B cell (primary cell): ENCODE data around the gene KANK2. TPM values are rescaled to one million over a fixed set of nuclear protein-coding genes. Genes with fewer than 3 reads are reported as not detected.

Experiments
- ATAC-seq: fragments of 200-7000 bp; cut with Tn5 transposase; one replicate; pipeline ENCODE4 v1.10.0; 2021; ENCODE audit warnings: low read depth, mild to moderate bottlenecking, moderate number of reproducible peaks, moderate library complexity
- CTCF ChIA-PET: fragments of 350-600 bp; sonication (Branson Sonifier 250); formaldehyde crosslinking; loops from one replicate; lab custom pipeline; 2021; ENCODE audit warnings: antibody characterized with exemption, inconsistent platforms; lab: Charles Lee
- POLR2A ChIA-PET: fragments of 350-600 bp; sonication (Branson Sonifier 250); formaldehyde crosslinking; loops from one replicate; lab custom pipeline; 2021; ENCODE audit warnings: antibody characterized with exemption; lab: Charles Lee
- DNase-seq: peaks from one replicate; pipeline ENCODE4 v3.0.0; 2013
- H2AFZ ChIP-seq: 2 replicates; pipeline ENCODE4 v1.6.1; 2012; ENCODE audit warnings: mild to moderate bottlenecking, low read depth, low read length; ENCODE audit not compliant: insufficient read depth, poor library complexity, severe bottlenecking
- H3K27ac ChIP-seq, 2 donors: 1 replicate in 1 of 2; 2 replicates in 1 of 2; pipeline ENCODE4 v1.5.1; 2012 to 2013; ENCODE audit warnings: low read length in 2 of 2, mild to moderate bottlenecking in 2 of 2, moderate library complexity in 1 of 2
- H3K27me3 ChIP-seq, 4 experiments: fragments of 200-600 bp in 1 of 4; sonication (generic) in 1 of 4; replicated peaks in 1 of 4; 1 replicate in 2 of 4; 2 replicates in 2 of 4; pipeline versions ENCODE4 v1.6.1 to v1.7.0; 2013 to 2016; ENCODE audit warnings: low read length in 3 of 4, mild to moderate bottlenecking in 2 of 4, mixed read lengths in 1 of 4, moderate library complexity in 1 of 4; ENCODE audit not compliant: insufficient read depth in 4 of 4, control insufficient read depth in 3 of 4; ENCODE audit errors: control extremely low read depth in 1 of 4
- H3K36me3 ChIP-seq, 2 experiments: replicated peaks in 1 of 2; 1 replicate in 1 of 2; 2 replicates in 1 of 2; pipeline versions ENCODE4 v1.6.1 to v1.7.1; 2013; ENCODE audit warnings: low read length in 1 of 2; ENCODE audit not compliant: insufficient read depth in 2 of 2, control insufficient read depth in 1 of 2; ENCODE audit errors: control extremely low read depth in 1 of 2, extremely low read depth in 1 of 2
- H3K4me1 ChIP-seq, 2 donors: fragments of 200-600 bp in 1 of 2; sonication (generic) in 1 of 2; 1 replicate in 1 of 2; 2 replicates in 1 of 2; pipeline versions ENCODE4 v1.5.1 to v1.6.1; 2013 to 2017; ENCODE audit warnings: low read length in 2 of 2; ENCODE audit not compliant: control insufficient read depth in 2 of 2, insufficient read depth in 2 of 2
- H3K4me2 ChIP-seq: replicated peaks from 2 replicates; pipeline ENCODE3; 2012; ENCODE audit warnings: mild to moderate bottlenecking, low read depth, low read length; ENCODE audit not compliant: poor library complexity, severe bottlenecking
- H3K4me3 ChIP-seq, 5 experiments: fragments of 200-600 bp in 1 of 5; sonication (generic) in 1 of 5; 1 replicate in 3 of 5; 2 replicates in 2 of 5; pipeline versions ENCODE4 v1.5.1 to v1.7.0; 2011 to 2016; ENCODE audit warnings: low read length in 4 of 5, mild to moderate bottlenecking in 4 of 5, low read depth in 2 of 5, control low read depth in 1 of 5, moderate library complexity in 1 of 5; ENCODE audit not compliant: insufficient read depth in 1 of 5; ENCODE audit errors: control extremely low read depth in 1 of 5, extremely low read depth in 1 of 5
- H3K79me2 ChIP-seq: fragments of 200-600 bp; sonication (generic); one replicate; pipeline ENCODE4 v1.6.0; 2016; ENCODE audit warnings: low read length; ENCODE audit not compliant: control insufficient read depth, insufficient read depth
- H3K9ac ChIP-seq: fragments of 200-600 bp; sonication (generic); 2 replicates; pipeline ENCODE4 v1.6.1; 2017; ENCODE audit warnings: mild to moderate bottlenecking, low read length, moderate library complexity
- H3K9me3 ChIP-seq, 3 donors: one replicate each; pipeline versions ENCODE4 v1.6.1 to v1.7.1; 2013; ENCODE audit warnings: low read length in 2 of 3; ENCODE audit not compliant: control insufficient read depth in 2 of 3, insufficient read depth in 1 of 3; ENCODE audit errors: control extremely low read depth in 1 of 3
- H4K20me1 ChIP-seq: 2 replicates; pipeline ENCODE4 v1.6.0; 2012; ENCODE audit warnings: mild to moderate bottlenecking, low read length; ENCODE audit not compliant: insufficient read depth, control insufficient read depth, poor library complexity, severe bottlenecking
- H3K27ac Mint-ChIP-seq: one replicate; pipeline ENCODE4 v1.8.0; 2021; ENCODE audit warnings: mixed read lengths
- H3K27me3 Mint-ChIP-seq: one replicate; pipeline ENCODE4 v1.8.0; 2021; ENCODE audit warnings: mixed read lengths
- H3K4me1 Mint-ChIP-seq: one replicate; pipeline ENCODE4 v1.8.0; 2021; ENCODE audit warnings: mixed read lengths
- H3K4me3 Mint-ChIP-seq: one replicate; pipeline ENCODE4 v1.8.0; 2021; ENCODE audit warnings: mixed read lengths
- H3K9me3 Mint-ChIP-seq: one replicate; pipeline ENCODE4 v1.8.0; 2022; ENCODE audit warnings: mixed read lengths; ENCODE audit not compliant: insufficient read depth
- CTCF ChIP-seq: fragments of 200-600 bp; IDR thresholded peaks from one replicate; pipeline ENCODE4 v1.8.0; 2022; ENCODE audit warnings: antibody characterized with exemption, mild to moderate bottlenecking
- EZH2 ChIP-seq: IDR thresholded peaks from 2 replicates; pipeline ENCODE4 v1.6.1; 2012; ENCODE audit warnings: borderline replicate concordance, low read depth, mild to moderate bottlenecking, moderate library complexity, low read length; ENCODE audit not compliant: insufficient read depth, poor library complexity, severe bottlenecking
- WGBS: methylation state at CpG from one replicate; pipeline ENCODE4 v1.1.5; 2013; ENCODE audit warnings: missing lambda C conversion rate; ENCODE audit not compliant: insufficient coverage; 5-methylcytosine and 5-hydroxymethylcytosine counted together
- intact Hi-C: fragments of 100-400 bp; cut with micrococcal nuclease; formaldehyde crosslinking; loops from one replicate; pipeline ENCODE4 v1.10.0; 2022
- polyA plus RNA-seq: library from polyadenylated mRNA; depleted of rRNA; stranded (reverse); fragments of >200 nt; gene quantifications from 2 replicates; pipeline ENCODE4 v1.2.3, GENCODE V29; 2012
- total RNA-seq, 2 donors: library from RNA; stranded (reverse); fragments of 120-200 nt in 1 of 2; gene quantifications; 1 replicate in 1 of 2; 2 replicates in 1 of 2; pipeline versions ENCODE4 v1.2.3 to v1.2.4, GENCODE V29; 2013 to 2022

KANK2 gene
- total and polyA plus RNA-seq, 2 donors (not counting 1 experiment from before 2014, with no cell fraction given), result 0.54 to 18.9 TPM

GRCh38 chr19:11199517-11199916 lies 2.2 kb upstream of the KANK2 start:
- TF ChIP-seq CTCF, result no peak
- no peak for TF ChIP-seq EZH2
- no peak for DNase-seq
- WGBS, result 83% methylated on average over 4 of the region's 5 CpGs
- Histone ChIP-seq H2AFZ (no peak overlapping the region), H3K4me1 (peaks cover 16 to 23% of the 10 kb centered on the region in 2 donors), H3K79me2 (no peaks in the 10 kb centered on the region), H4K20me1 (no peaks in the 10 kb centered on the region), H3K9me3 (no peaks in the 10 kb centered on the region), H3K4me2 (no peak overlapping the region), H3K9ac (no peak overlapping the region), H3K27ac (no peak overlapping the region), H3K36me3 (no peaks in the 10 kb centered on the region), H3K4me3 (no peak overlapping the region), H3K27me3 (peaks cover 0 to 29% (median 8%) of the 10 kb centered on the region in 4 experiments)
- Mint-ChIP-seq H3K9me3 (no peaks in the 10 kb centered on the region), H3K4me3 (no peak overlapping the region), H3K27me3 (peaks cover 14% of the 10 kb centered on the region), H3K27ac (no peak overlapping the region), H3K4me1 (peaks cover 10% of the 10 kb centered on the region)
- ATAC-seq, result no peak
- intact Hi-C loops, result loop anchor here (5.0 kb wide), 1 partner anchor 42 kb away; the partner anchor contains the start of gene SPC24
- CTCF ChIA-PET, result interaction anchor here (1.2 to 1.9 kb wide), 3 partner anchors 62 to 164 kb away, joined by 5 read pairs; no protein-coding TSS in a partner anchor
- POLR2A ChIA-PET, result no interaction called here

GRCh38 chr19:11198769-11199424 lies 1.6 kb upstream of the KANK2 start:
- Mint-ChIP-seq H3K4me1 (peaks cover 11% of the 10 kb centered on the region), H3K27me3 (peaks cover 11% of the 10 kb centered on the region), H3K9me3 (no peaks in the 10 kb centered on the region), H3K4me3 (no peak overlapping the region), H3K27ac (no peak overlapping the region)
- no peak overlapping the region for H3K27ac ChIP-seq
- H4K20me1 ChIP-seq, result no peaks in the 10 kb centered on the region
- no peak overlapping the region for H3K4me2 ChIP-seq
- ATAC-seq (no peak), DNase-seq (no peak)
- H3K36me3 ChIP-seq, result no peaks in the 10 kb centered on the region
- H3K9me3 ChIP-seq, result peaks cover 0 to 3% (median 0%) of the 10 kb centered on the region in 3 donors
- TF ChIP-seq EZH2, result no peak
- TF ChIP-seq CTCF, result no peak
- no peak overlapping the region for H3K4me3 ChIP-seq
- H3K4me1 ChIP-seq, result peaks cover 16 to 23% of the 10 kb centered on the region in 2 donors
- ChIA-PET CTCF (interaction anchor here (0.6 to 1.9 kb wide), 4 partner anchors 61 to 1674 kb away, joined by 3 to 5 read pairs (median 4); no protein-coding TSS in a partner anchor), POLR2A (no interaction called here)
- intact Hi-C loops, result loop anchor here (5.0 kb wide), 1 partner anchor 42 kb away; the partner anchor contains the start of gene SPC24
- H3K9ac ChIP-seq, result no peak overlapping the region
- H3K79me2 ChIP-seq, result no peaks in the 10 kb centered on the region
- no peak overlapping the region for H2AFZ ChIP-seq
- WGBS, result 85% methylated on average over 4 of the region's 7 CpGs
- H3K27me3 ChIP-seq, result peaks cover 0 to 33% (median 8%) of the 10 kb centered on the region in 4 experiments
